ENCODE measurements around the gene EXOC6. TPM values are rescaled to one million over a fixed set of nuclear protein-coding genes. Genes with fewer than 3 reads are reported as not detected.
"Not testable (repeated sequence)": the region's sequence is repeated elsewhere in the genome, so short reads cannot be mapped to it uniquely, and the experiment has no call there.

The EXOC6 gene
- total RNA-seq, 2 donors from 2014 or later: 10.5 to 14.8 TPM

- DNase-seq; H3K36me3 Mint-ChIP-seq (ENCODE audit: low read depth); H3K9me3 ChIP-seq (ENCODE audit: control insufficient read depth, low read length, poor library complexity, severe bottlenecking); H3K27me3 Mint-ChIP-seq; H3K4me3 Mint-ChIP-seq; H3K27ac Mint-ChIP-seq; ATAC-seq: not testable (repeated sequence)
- H3K4me1 Mint-ChIP-seq: peaks cover 11% of the 10 kb centered on the region
Measured at GRCh38 chr10:92912631-92913030, 64.3 kb downstream of the EXOC6 start.

- DNase-seq (no peak), ATAC-seq (no peak)
- H3K27ac Mint-ChIP-seq: no peak overlapping the region
Measured at GRCh38 chr10:92913973-92914372, 65.7 kb downstream of the EXOC6 start.

GRCh38 chr10:92914478-92915325, 66.4 kb downstream of the EXOC6 start:
- no peaks in the 10 kb centered on the region for H3K27me3 Mint-ChIP-seq
- H3K36me3 Mint-ChIP-seq (ENCODE audit: low read depth): no peaks in the 10 kb centered on the region
- H3K9me3 ChIP-seq (ENCODE audit: control insufficient read depth, low read length, poor library complexity, severe bottlenecking): no peaks in the 10 kb centered on the region
- DNase-seq (peak; percentile 9 to 31 (median 13)), ATAC-seq (peak; percentile 86)
- H3K27ac Mint-ChIP-seq: no peak overlapping the region
- H3K4me1 Mint-ChIP-seq: peaks cover 11% of the 10 kb centered on the region
- H3K4me3 Mint-ChIP-seq: no peak overlapping the region

More at GRCh38 chr10:92913973-92914372, 65.7 kb downstream of the EXOC6 start:
- Mint-ChIP-seq H3K4me1 (peaks cover 11% of the 10 kb centered on the region), H3K4me3 (no peak overlapping the region), H3K36me3 (ENCODE audit: low read depth) (no peaks in the 10 kb centered on the region), H3K27me3 (no peaks in the 10 kb centered on the region)
- H3K9me3 ChIP-seq (ENCODE audit: control insufficient read depth, low read length, poor library complexity, severe bottlenecking): no peaks in the 10 kb centered on the region

GRCh38 chr10:92915892-92916291, 67.6 kb downstream of the EXOC6 start:
- H3K36me3 Mint-ChIP-seq (ENCODE audit: low read depth): peaks cover 2% of the 10 kb centered on the region

GRCh38 chr10:92916433-92916832, 68.1 kb downstream of the EXOC6 start:
- Mint-ChIP-seq H3K27me3 (no peaks in the 10 kb centered on the region), H3K27ac (no peak overlapping the region)

More at GRCh38 chr10:92915892-92916291, 67.6 kb downstream of the EXOC6 start:
- Mint-ChIP-seq H3K27ac (no peak overlapping the region), H3K4me3 (no peak overlapping the region), H3K27me3 (no peaks in the 10 kb centered on the region), H3K4me1 (peaks cover 8% of the 10 kb centered on the region)
- ATAC-seq (no peak), DNase-seq (no peak)
- no peaks in the 10 kb centered on the region for H3K9me3 ChIP-seq (ENCODE audit: control insufficient read depth, low read length, poor library complexity, severe bottlenecking)

GRCh38 chr10:92918603-92919002, 70.3 kb downstream of the EXOC6 start:
- peaks cover 4% of the 10 kb centered on the region for H3K36me3 Mint-ChIP-seq (ENCODE audit: low read depth)
- no peak for DNase-seq
- no peak overlapping the region for H3K4me3 Mint-ChIP-seq
- H3K27me3 Mint-ChIP-seq: no peaks in the 10 kb centered on the region
- no peak overlapping the region for H3K27ac Mint-ChIP-seq
- peaks cover 2% of the 10 kb centered on the region for H3K4me1 Mint-ChIP-seq
- ATAC-seq: no peak
- no peaks in the 10 kb centered on the region for H3K9me3 ChIP-seq (ENCODE audit: control insufficient read depth, low read length, poor library complexity, severe bottlenecking)

More at GRCh38 chr10:92916433-92916832, 68.1 kb downstream of the EXOC6 start:
- peaks cover 4% of the 10 kb centered on the region for H3K36me3 Mint-ChIP-seq (ENCODE audit: low read depth)
- H3K9me3 ChIP-seq (ENCODE audit: control insufficient read depth, low read length, poor library complexity, severe bottlenecking): no peaks in the 10 kb centered on the region
- no peak overlapping the region for H3K4me3 Mint-ChIP-seq
- H3K4me1 Mint-ChIP-seq: peaks cover 8% of the 10 kb centered on the region
- DNase-seq (no peak), ATAC-seq (no peak)

- Mint-ChIP-seq H3K27ac (no peak overlapping the region), H3K36me3 (ENCODE audit: low read depth) (peaks cover 4% of the 10 kb centered on the region), H3K4me1 (no peaks in the 10 kb centered on the region), H3K27me3 (no peaks in the 10 kb centered on the region), H3K4me3 (no peak overlapping the region)
- no peak for DNase-seq
- ATAC-seq: no peak
- no peaks in the 10 kb centered on the region for H3K9me3 ChIP-seq (ENCODE audit: control insufficient read depth, low read length, poor library complexity, severe bottlenecking)
Measured at GRCh38 chr10:92920866-92921265, 72.5 kb downstream of the EXOC6 start.

GRCh38 chr10:92923416-92923815, 75.1 kb downstream of the EXOC6 start:
- ATAC-seq: no peak
- DNase-seq: no peak
- H3K27me3 Mint-ChIP-seq: no peaks in the 10 kb centered on the region
- no peak overlapping the region for H3K27ac Mint-ChIP-seq
- peaks cover 2% of the 10 kb centered on the region for H3K4me1 Mint-ChIP-seq
- H3K4me3 Mint-ChIP-seq: no peak overlapping the region
- H3K9me3 ChIP-seq (ENCODE audit: control insufficient read depth, low read length, poor library complexity, severe bottlenecking): no peaks in the 10 kb centered on the region
- peaks cover 7% of the 10 kb centered on the region for H3K36me3 Mint-ChIP-seq (ENCODE audit: low read depth)

- Mint-ChIP-seq H3K4me1 (peaks cover 2% of the 10 kb centered on the region), H3K27me3 (no peaks in the 10 kb centered on the region), H3K27ac (no peak overlapping the region), H3K36me3 (ENCODE audit: low read depth) (peaks cover 4% of the 10 kb centered on the region), H3K4me3 (no peak overlapping the region)
- no peak for DNase-seq
- ATAC-seq: no peak
- H3K9me3 ChIP-seq (ENCODE audit: control insufficient read depth, low read length, poor library complexity, severe bottlenecking): no peaks in the 10 kb centered on the region
Measured at GRCh38 chr10:92929896-92930295, 81.6 kb downstream of the EXOC6 start.

- no peak for ATAC-seq
- peaks cover 2% of the 10 kb centered on the region for H3K4me1 Mint-ChIP-seq
Measured at GRCh38 chr10:92931597-92931996, 83.3 kb downstream of the EXOC6 start.

GRCh38 chr10:92937876-92938275, 89.6 kb downstream of the EXOC6 start:
- H3K27ac Mint-ChIP-seq: no peak overlapping the region
- H3K4me1 Mint-ChIP-seq: no peaks in the 10 kb centered on the region
- no peak overlapping the region for H3K4me3 Mint-ChIP-seq
- no peak for ATAC-seq
- no peaks in the 10 kb centered on the region for H3K9me3 ChIP-seq (ENCODE audit: control insufficient read depth, low read length, poor library complexity, severe bottlenecking)
- H3K36me3 Mint-ChIP-seq (ENCODE audit: low read depth): no peaks in the 10 kb centered on the region
- no peaks in the 10 kb centered on the region for H3K27me3 Mint-ChIP-seq
- DNase-seq: no peak

More at GRCh38 chr10:92931597-92931996, 83.3 kb downstream of the EXOC6 start:
- H3K27ac Mint-ChIP-seq: no peak overlapping the region
- H3K4me3 Mint-ChIP-seq: no peak overlapping the region
- peaks cover 4% of the 10 kb centered on the region for H3K36me3 Mint-ChIP-seq (ENCODE audit: low read depth)
- DNase-seq: no peak
- no peaks in the 10 kb centered on the region for H3K9me3 ChIP-seq (ENCODE audit: control insufficient read depth, low read length, poor library complexity, severe bottlenecking)
- no peaks in the 10 kb centered on the region for H3K27me3 Mint-ChIP-seq

- H3K36me3 Mint-ChIP-seq (ENCODE audit: low read depth): no peaks in the 10 kb centered on the region
- no peaks in the 10 kb centered on the region for H3K9me3 ChIP-seq (ENCODE audit: control insufficient read depth, low read length, poor library complexity, severe bottlenecking)
- H3K4me3 Mint-ChIP-seq: no peak overlapping the region
- H3K27ac Mint-ChIP-seq: no peak overlapping the region
- H3K27me3 Mint-ChIP-seq: no peaks in the 10 kb centered on the region
- H3K4me1 Mint-ChIP-seq: no peaks in the 10 kb centered on the region
- no peak for DNase-seq
- peak; percentile 50 for ATAC-seq
Measured at GRCh38 chr10:92938841-92939240, 90.5 kb downstream of the EXOC6 start.

GRCh38 chr10:92942226-92942625, 93.9 kb downstream of the EXOC6 start:
- no peaks in the 10 kb centered on the region for H3K9me3 ChIP-seq (ENCODE audit: control insufficient read depth, low read length, poor library complexity, severe bottlenecking)
- H3K4me3 Mint-ChIP-seq: no peak overlapping the region
- ATAC-seq: no peak
- H3K36me3 Mint-ChIP-seq (ENCODE audit: low read depth): peaks cover 10% of the 10 kb centered on the region
- no peaks in the 10 kb centered on the region for H3K4me1 Mint-ChIP-seq
- no peak for DNase-seq
- H3K27me3 Mint-ChIP-seq: no peaks in the 10 kb centered on the region
- no peak overlapping the region for H3K27ac Mint-ChIP-seq

- no peaks in the 10 kb centered on the region for H3K4me1 Mint-ChIP-seq
- no peak overlapping the region for H3K27ac Mint-ChIP-seq
- DNase-seq (no peak), ATAC-seq (no peak)
- H3K27me3 Mint-ChIP-seq: no peaks in the 10 kb centered on the region
- H3K36me3 Mint-ChIP-seq (ENCODE audit: low read depth): peaks cover 17% of the 10 kb centered on the region
- H3K4me3 Mint-ChIP-seq: no peak overlapping the region
- H3K9me3 ChIP-seq (ENCODE audit: control insufficient read depth, low read length, poor library complexity, severe bottlenecking): no peaks in the 10 kb centered on the region
Measured at GRCh38 chr10:92946491-92946890, 98.2 kb downstream of the EXOC6 start.

Data from T-helper 17 cell (primary cell).